DND-41 (cell line): ENCODE measurements around the gene MARK2.

Experiments used
- CTCF ChIP-seq: IDR thresholded peaks from 2 replicates; pipeline ENCODE4 v1.5.1; 2012; ENCODE audit warnings: borderline replicate concordance, low read length, moderate library complexity, mild to moderate bottlenecking; ENCODE audit not compliant: poor library complexity, severe bottlenecking; ENCODE audit errors: extremely low read depth
- EZH2 ChIP-seq: IDR thresholded peaks from 3 replicates; pipeline ENCODE4 v1.6.1; 2012; ENCODE audit warnings: borderline replicate concordance, low read depth, mild to moderate bottlenecking, moderate library complexity, low read length, inconsistent platforms; ENCODE audit not compliant: severe bottlenecking

GRCh38 chr11:63897459-63898146, 58.7 kb downstream of the MARK2 start:
- no peak for TF ChIP-seq CTCF
- no peak for TF ChIP-seq EZH2
